Gastrocnemius medialis (tissue), 4 donors: ENCODE measurements around the gene GRID1.

ENCODE experiments used
- POLR2A ChIP-seq, 2 donors: fragments of 450-650 bp; IDR thresholded peaks; one replicate each; pipeline ENCODE4 v1.6.1; 2017; ENCODE audit warnings: antibody characterized with exemption in 2 of 2, mild to moderate bottlenecking in 2 of 2, moderate library complexity in 2 of 2
- TF ChIP-seq, protein P1 (sequence below), 5 experiments: fragments of 450-650 bp in 3 of 5; fragments of 200-600 bp in 2 of 5; sonication (generic) in 2 of 5; IDR thresholded peaks in 4 of 5; conservative IDR thresholded peaks in 1 of 5; 1 replicate in 4 of 5; 2 replicates in 1 of 5; pipeline ENCODE4 v1.5.1; 2016 to 2019; ENCODE audit warnings: antibody characterized with exemption in 5 of 5, mild to moderate bottlenecking in 3 of 5, moderate library complexity in 3 of 5

DNA sequence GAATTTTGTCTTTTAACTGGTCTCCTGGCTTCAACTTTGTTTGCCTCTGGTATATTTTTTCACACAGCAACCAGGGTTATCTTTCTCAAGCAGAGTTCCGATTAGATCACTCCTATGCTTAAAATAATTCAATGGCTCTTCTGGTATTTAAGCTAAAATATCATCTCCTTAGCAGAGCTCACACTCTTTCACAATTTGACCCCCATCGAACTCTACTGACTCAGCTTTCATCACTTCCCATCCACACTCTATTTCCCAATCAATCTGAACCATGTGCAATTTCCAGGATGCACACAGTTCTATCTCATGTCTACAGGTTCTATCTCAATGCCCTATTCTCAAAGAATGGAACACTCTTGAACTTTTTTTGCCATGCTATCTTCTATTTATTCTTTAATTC is 809.5 kb downstream of the GRID1 start:
- TF ChIP-seq, protein P1, sequence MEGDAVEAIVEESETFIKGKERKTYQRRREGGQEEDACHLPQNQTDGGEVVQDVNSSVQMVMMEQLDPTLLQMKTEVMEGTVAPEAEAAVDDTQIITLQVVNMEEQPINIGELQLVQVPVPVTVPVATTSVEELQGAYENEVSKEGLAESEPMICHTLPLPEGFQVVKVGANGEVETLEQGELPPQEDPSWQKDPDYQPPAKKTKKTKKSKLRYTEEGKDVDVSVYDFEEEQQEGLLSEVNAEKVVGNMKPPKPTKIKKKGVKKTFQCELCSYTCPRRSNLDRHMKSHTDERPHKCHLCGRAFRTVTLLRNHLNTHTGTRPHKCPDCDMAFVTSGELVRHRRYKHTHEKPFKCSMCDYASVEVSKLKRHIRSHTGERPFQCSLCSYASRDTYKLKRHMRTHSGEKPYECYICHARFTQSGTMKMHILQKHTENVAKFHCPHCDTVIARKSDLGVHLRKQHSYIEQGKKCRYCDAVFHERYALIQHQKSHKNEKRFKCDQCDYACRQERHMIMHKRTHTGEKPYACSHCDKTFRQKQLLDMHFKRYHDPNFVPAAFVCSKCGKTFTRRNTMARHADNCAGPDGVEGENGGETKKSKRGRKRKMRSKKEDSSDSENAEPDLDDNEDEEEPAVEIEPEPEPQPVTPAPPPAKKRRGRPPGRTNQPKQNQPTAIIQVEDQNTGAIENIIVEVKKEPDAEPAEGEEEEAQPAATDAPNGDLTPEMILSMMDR (IDR thresholded peaks at IDR 0.05 in 4 of 5, conservative IDR thresholded peaks at IDR 0.05 in 1 of 5), result no peak
- TF ChIP-seq POLR2A (IDR thresholded peaks at IDR 0.05), result no peak
